H9 (cell line): Measurements from ENCODE around the gene VPS25. TPM values are rescaled to one million over a fixed set of nuclear protein-coding genes. Genes with fewer than 3 reads are reported as not detected.

ENCODE experiments used
- DNase-seq: peaks from one replicate; pipeline ENCODE4 v3.0.0-alpha.2; 2017
- H2AFZ ChIP-seq: one replicate; pipeline ENCODE4 v1.6.1; 2013; ENCODE audit warnings: mild to moderate bottlenecking, low read length, control low read depth, moderate library complexity
- H2AK5ac ChIP-seq: 2 replicates; pipeline ENCODE4 v1.6.1; 2013; ENCODE audit warnings: low read length, control low read depth, mixed read lengths; ENCODE audit not compliant: insufficient read length
- H2BK120ac ChIP-seq: one replicate; pipeline ENCODE4 v1.6.1; 2013; ENCODE audit warnings: low read depth, mild to moderate bottlenecking, low read length, control low read depth, inconsistent platforms; ENCODE audit not compliant: poor library complexity, severe bottlenecking
- H2BK12ac ChIP-seq: 2 replicates; pipeline ENCODE4 v1.6.1; 2013; ENCODE audit warnings: low read length, control low read depth, mixed read lengths, low read depth; ENCODE audit not compliant: insufficient read length
- H2BK15ac ChIP-seq: 2 replicates; pipeline ENCODE4 v1.6.1; 2013; ENCODE audit warnings: low read depth, low read length, control low read depth
- H2BK20ac ChIP-seq: one replicate; pipeline ENCODE4 v1.6.1; 2013; ENCODE audit warnings: low read depth, mild to moderate bottlenecking, low read length, control low read depth, inconsistent platforms; ENCODE audit not compliant: poor library complexity, severe bottlenecking
- H2BK5ac ChIP-seq: 2 replicates; pipeline ENCODE4 v1.6.1; 2013; ENCODE audit warnings: low read length, control low read depth, mixed read lengths; ENCODE audit not compliant: insufficient read length
- H3K14ac ChIP-seq: 2 replicates; pipeline ENCODE4 v1.6.1; 2013; ENCODE audit warnings: low read length, control low read depth; ENCODE audit not compliant: insufficient read depth
- H3K18ac ChIP-seq: 2 replicates; pipeline ENCODE4 v1.6.1; 2013; ENCODE audit warnings: low read depth, mild to moderate bottlenecking, mixed read lengths, low read length, control low read depth; ENCODE audit not compliant: insufficient read length
- H3K23ac ChIP-seq: 2 replicates; pipeline ENCODE4 v1.6.1; 2013; ENCODE audit warnings: low read length, control low read depth, mixed read lengths, low read depth; ENCODE audit not compliant: insufficient read length
- H3K23me2 ChIP-seq: 2 replicates; pipeline ENCODE4 v1.6.1; 2013; ENCODE audit warnings: low read depth, mild to moderate bottlenecking, mixed read lengths, low read length, control low read depth; ENCODE audit not compliant: insufficient read length, poor library complexity, severe bottlenecking
- H3K27ac ChIP-seq: 2 replicates; pipeline ENCODE4 v1.5.1; 2013; ENCODE audit warnings: low read length, control low read depth, mixed read lengths, low read depth; ENCODE audit not compliant: insufficient read length
- H3K27me3 ChIP-seq: 2 replicates; pipeline ENCODE4 v1.6.1; 2013; ENCODE audit warnings: low read length, control low read depth, inconsistent platforms; ENCODE audit not compliant: insufficient read depth
- H3K4ac ChIP-seq: 2 replicates; pipeline ENCODE4 v1.6.1; 2013; ENCODE audit warnings: low read depth, mild to moderate bottlenecking, control low read depth, inconsistent platforms, low read length, moderate library complexity
- H3K4me1 ChIP-seq: 2 replicates; pipeline ENCODE4 v1.6.1; 2013; ENCODE audit warnings: low read length, control low read depth, inconsistent platforms; ENCODE audit not compliant: insufficient read depth
- H3K4me2 ChIP-seq: 2 replicates; pipeline ENCODE4 v1.6.1; 2013; ENCODE audit warnings: low read length, control low read depth, mixed read lengths; ENCODE audit not compliant: insufficient read length, insufficient read depth
- H3K56ac ChIP-seq: 2 replicates; pipeline ENCODE4 v1.6.1; 2013; ENCODE audit warnings: low read depth, mild to moderate bottlenecking, mixed read lengths, low read length, control low read depth; ENCODE audit not compliant: insufficient read length
- H3K79me1 ChIP-seq: 2 replicates; pipeline ENCODE4 v1.6.1; 2013; ENCODE audit warnings: low read depth, mild to moderate bottlenecking, moderate library complexity, low read length, control low read depth, inconsistent platforms; ENCODE audit not compliant: insufficient read depth, poor library complexity, severe bottlenecking
- H3K79me2 ChIP-seq: 2 replicates; pipeline ENCODE4 v1.6.1; 2013; ENCODE audit warnings: low read length, control low read depth, inconsistent platforms; ENCODE audit not compliant: insufficient read depth
- H3K9ac ChIP-seq: 2 replicates; pipeline ENCODE4 v1.6.1; 2013; ENCODE audit warnings: low read length, control low read depth, mixed read lengths; ENCODE audit not compliant: insufficient read length; ENCODE audit errors: extremely low read depth
- H3K9me3 ChIP-seq: one replicate; pipeline ENCODE4 v1.6.1; 2013; ENCODE audit warnings: low read depth, low read length, inconsistent platforms; ENCODE audit not compliant: control insufficient read depth
- H3T11ph ChIP-seq: one replicate; pipeline ENCODE4 v1.6.1; 2013; ENCODE audit warnings: mild to moderate bottlenecking, low read length, control low read depth, inconsistent platforms
- H4K20me1 ChIP-seq: one replicate; pipeline ENCODE4 v1.6.1; 2013; ENCODE audit not compliant: control insufficient read depth, insufficient read length, insufficient read depth
- H4K5ac ChIP-seq: 2 replicates; pipeline ENCODE4 v1.6.1; 2013; ENCODE audit warnings: low read depth, mild to moderate bottlenecking, mixed read lengths, low read length, control low read depth; ENCODE audit not compliant: insufficient read length
- H4K8ac ChIP-seq: replicated peaks from 2 replicates; pipeline ENCODE4 v1.6.1; 2013; ENCODE audit warnings: low read length, control low read depth, mixed read lengths, low read depth; ENCODE audit not compliant: insufficient read length
- H4K91ac ChIP-seq: 2 replicates; pipeline ENCODE4 v1.6.1; 2013; ENCODE audit warnings: low read depth, mild to moderate bottlenecking, moderate library complexity, mixed read lengths, low read length, control low read depth; ENCODE audit not compliant: insufficient read length
- H3K27ac Mint-ChIP-seq, 3 experiments: 2 replicates in 2 of 3; 3 replicates in 1 of 3; pipeline ENCODE4 v1.8.0; 2020 to 2021; ENCODE audit warnings: mixed read lengths in 3 of 3, mild to moderate bottlenecking in 1 of 3, moderate library complexity in 1 of 3
- H3K27me3 Mint-ChIP-seq: 2 replicates; pipeline ENCODE4 v1.8.0; 2021; ENCODE audit warnings: low read depth, mild to moderate bottlenecking, moderate library complexity, mixed read lengths
- H3K36me3 Mint-ChIP-seq, 3 experiments: 2 replicates in 2 of 3; 3 replicates in 1 of 3; pipeline ENCODE4 v1.8.0; 2020 to 2021; ENCODE audit warnings: low read depth in 3 of 3, mixed read lengths in 3 of 3; ENCODE audit not compliant: insufficient read depth in 1 of 3
- H3K4me1 Mint-ChIP-seq, 2 experiments: 2 replicates each; pipeline ENCODE4 v1.8.0; 2020; ENCODE audit warnings: mixed read lengths in 2 of 2
- H3K4me3 Mint-ChIP-seq, 2 experiments: 2 replicates in 1 of 2; 3 replicates in 1 of 2; pipeline ENCODE4 v1.8.0; 2020 to 2021; ENCODE audit warnings: mild to moderate bottlenecking in 2 of 2, mixed read lengths in 2 of 2, moderate library complexity in 1 of 2
- H3K9me3 Mint-ChIP-seq, 2 experiments: 2 replicates in 1 of 2; 3 replicates in 1 of 2; pipeline ENCODE4 v1.8.0; 2020; ENCODE audit warnings: mild to moderate bottlenecking in 2 of 2, mixed read lengths in 2 of 2, moderate library complexity in 1 of 2
- WGBS: extraction: QIAGEN DNeasy Blood & Tissue Kit; methylation state at CpG from one replicate; pipeline ENCODE4 v1.1.7; 2013; ENCODE audit warnings: missing lambda C conversion rate, low lambda C conversion rate, mixed read lengths; ENCODE audit not compliant: insufficient read length; ENCODE audit errors: extremely low coverage; 5-methylcytosine and 5-hydroxymethylcytosine counted together
- total RNA-seq: library from RNA; stranded (reverse); gene quantifications from 2 replicates; pipeline ENCODE4 v1.2.1, GENCODE V29; 2021
- TF ChIP-seq, protein P1 (sequence below): fragments of 200-600 bp; sonication (generic); conservative IDR thresholded peaks from 3 replicates; pipeline ENCODE4 v1.8.0; 2021; ENCODE audit warnings: antibody characterized with exemption, mild to moderate bottlenecking

VPS25 gene
- total RNA-seq, 1 experiment from 2014 or later = 113 TPM

- Histone ChIP-seq H2AK5ac (no peak overlapping the region), H3K9me3 (no peaks in the 10 kb centered on the region), H3K27ac (no peak overlapping the region), H2BK20ac (no peak overlapping the region), H3K56ac (no peak overlapping the region), H3K27me3 (no peaks in the 10 kb centered on the region), H3K14ac (no peak overlapping the region), H3K9ac (no peak overlapping the region), H4K8ac (no peak overlapping the region), H2BK5ac (no peak overlapping the region), H3K23ac (no peak overlapping the region), H3K79me1 (no peaks in the 10 kb centered on the region), H2BK15ac (no peak overlapping the region), H4K91ac (no peak overlapping the region), H2BK12ac (no peak overlapping the region), H3K4me2 (no peak overlapping the region), H3K79me2 (no peaks in the 10 kb centered on the region), H4K5ac (no peak overlapping the region), H3T11ph (no peak overlapping the region), H2BK120ac (no peak overlapping the region), H3K18ac (no peak overlapping the region), H3K4ac (no peak overlapping the region), H3K23me2 (no peaks in the 10 kb centered on the region), H2AFZ (no peak overlapping the region), H4K20me1 (no peaks in the 10 kb centered on the region), H3K4me1 (no peaks in the 10 kb centered on the region; the same call in 1 of the 2 replicates)
- H3K27me3 Mint-ChIP-seq = peaks cover 17% of the 10 kb centered on the region
- peaks cover 5 to 24% (median 20%) of the 10 kb centered on the region in 3 experiments; a peak in 6 of 7 replicates for H3K36me3 Mint-ChIP-seq
- H3K4me1 Mint-ChIP-seq = peaks cover 6 to 7% of the 10 kb centered on the region in 2 experiments
- H3K9me3 Mint-ChIP-seq = peaks cover 5 to 8% of the 10 kb centered on the region in 2 experiments
- peak overlapping the region in 1 of 2 experiments; percentile 42; a peak in 1 of 5 replicates for H3K4me3 Mint-ChIP-seq
- DNase-seq = no peak
- H3K27ac Mint-ChIP-seq = peak overlapping the region in 1 of 3 experiments; percentile 50; a peak in 1 of 7 replicates
- TF ChIP-seq, protein P1, sequence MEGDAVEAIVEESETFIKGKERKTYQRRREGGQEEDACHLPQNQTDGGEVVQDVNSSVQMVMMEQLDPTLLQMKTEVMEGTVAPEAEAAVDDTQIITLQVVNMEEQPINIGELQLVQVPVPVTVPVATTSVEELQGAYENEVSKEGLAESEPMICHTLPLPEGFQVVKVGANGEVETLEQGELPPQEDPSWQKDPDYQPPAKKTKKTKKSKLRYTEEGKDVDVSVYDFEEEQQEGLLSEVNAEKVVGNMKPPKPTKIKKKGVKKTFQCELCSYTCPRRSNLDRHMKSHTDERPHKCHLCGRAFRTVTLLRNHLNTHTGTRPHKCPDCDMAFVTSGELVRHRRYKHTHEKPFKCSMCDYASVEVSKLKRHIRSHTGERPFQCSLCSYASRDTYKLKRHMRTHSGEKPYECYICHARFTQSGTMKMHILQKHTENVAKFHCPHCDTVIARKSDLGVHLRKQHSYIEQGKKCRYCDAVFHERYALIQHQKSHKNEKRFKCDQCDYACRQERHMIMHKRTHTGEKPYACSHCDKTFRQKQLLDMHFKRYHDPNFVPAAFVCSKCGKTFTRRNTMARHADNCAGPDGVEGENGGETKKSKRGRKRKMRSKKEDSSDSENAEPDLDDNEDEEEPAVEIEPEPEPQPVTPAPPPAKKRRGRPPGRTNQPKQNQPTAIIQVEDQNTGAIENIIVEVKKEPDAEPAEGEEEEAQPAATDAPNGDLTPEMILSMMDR = no peak
- WGBS = no CpG with 5 or more reads among the region's 10 CpGs
Observed at GRCh38 chr17:42795465-42795864, 22.2 kb downstream of the VPS25 start.
